Neural cell (in vitro differentiated cells): ENCODE results near the gene SRD5A1.

ENCODE experiments used
- POLR2AphosphoS5 ChIP-seq: IDR thresholded peaks from 2 replicates; pipeline ENCODE4 v1.6.1; 2012
- SMC3 ChIP-seq: fragments of 450-650 bp; conservative IDR thresholded peaks from 2 replicates; pipeline ENCODE4 v1.6.1; 2014; ENCODE audit warnings: antibody characterized with exemption, mild to moderate bottlenecking, moderate library complexity; ENCODE audit not compliant: poor library complexity
- TF ChIP-seq, protein P1 (sequence below): fragments of 450-650 bp; IDR thresholded peaks from 2 replicates; pipeline ENCODE4 v1.5.1; 2014; ENCODE audit warnings: antibody characterized with exemption, mild to moderate bottlenecking, moderate library complexity; ENCODE audit not compliant: poor library complexity, severe bottlenecking

DNA sequence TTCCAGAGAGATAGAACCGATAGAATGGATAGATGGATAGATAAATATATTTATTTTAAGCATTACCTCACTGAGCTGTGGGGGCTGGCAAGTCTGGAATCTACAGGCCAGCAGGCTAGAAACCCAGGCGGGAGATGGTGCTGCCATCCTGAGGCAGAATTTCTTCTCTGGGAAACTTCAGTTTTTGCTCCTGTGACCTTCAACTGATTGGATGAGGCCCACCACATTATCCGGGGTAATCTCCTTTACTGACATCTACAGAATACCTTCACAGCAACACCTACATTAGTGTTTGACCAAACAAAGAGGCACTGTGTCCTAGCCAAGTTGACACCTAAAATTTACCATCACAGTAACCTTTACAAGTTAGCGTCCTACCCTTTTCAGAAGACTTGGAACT lies 50.8 kb downstream of the SRD5A1 start:
- TF ChIP-seq, protein P1, sequence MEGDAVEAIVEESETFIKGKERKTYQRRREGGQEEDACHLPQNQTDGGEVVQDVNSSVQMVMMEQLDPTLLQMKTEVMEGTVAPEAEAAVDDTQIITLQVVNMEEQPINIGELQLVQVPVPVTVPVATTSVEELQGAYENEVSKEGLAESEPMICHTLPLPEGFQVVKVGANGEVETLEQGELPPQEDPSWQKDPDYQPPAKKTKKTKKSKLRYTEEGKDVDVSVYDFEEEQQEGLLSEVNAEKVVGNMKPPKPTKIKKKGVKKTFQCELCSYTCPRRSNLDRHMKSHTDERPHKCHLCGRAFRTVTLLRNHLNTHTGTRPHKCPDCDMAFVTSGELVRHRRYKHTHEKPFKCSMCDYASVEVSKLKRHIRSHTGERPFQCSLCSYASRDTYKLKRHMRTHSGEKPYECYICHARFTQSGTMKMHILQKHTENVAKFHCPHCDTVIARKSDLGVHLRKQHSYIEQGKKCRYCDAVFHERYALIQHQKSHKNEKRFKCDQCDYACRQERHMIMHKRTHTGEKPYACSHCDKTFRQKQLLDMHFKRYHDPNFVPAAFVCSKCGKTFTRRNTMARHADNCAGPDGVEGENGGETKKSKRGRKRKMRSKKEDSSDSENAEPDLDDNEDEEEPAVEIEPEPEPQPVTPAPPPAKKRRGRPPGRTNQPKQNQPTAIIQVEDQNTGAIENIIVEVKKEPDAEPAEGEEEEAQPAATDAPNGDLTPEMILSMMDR, result no peak
- TF ChIP-seq SMC3, result no peak
- no peak for TF ChIP-seq POLR2AphosphoS5
